KOPT-K1 (cell line): ENCODE measurements around the gene IRX3.
A peak's percentile ranks its signal among the peaks of the same experiment; 100 is the strongest.

Experiments used
- H3K27ac ChIP-seq: fragments of 200-600 bp; sonication (generic); 2 replicates; pipeline ENCODE4 v1.5.1; 2016; ENCODE audit warnings: antibody characterized with exemption, mild to moderate bottlenecking, low read depth, low read length; ENCODE audit not compliant: poor library complexity, severe bottlenecking
- H3K36me3 ChIP-seq: fragments of 200-600 bp; sonication (generic); 2 replicates; pipeline ENCODE4 v1.5.1; 2017; ENCODE audit warnings: antibody characterized with exemption, mild to moderate bottlenecking, low read length, moderate library complexity; ENCODE audit not compliant: insufficient read depth
- H3K9me3 ChIP-seq: fragments of 200-600 bp; sonication (generic); 2 replicates; pipeline ENCODE4 v1.5.1; 2017; ENCODE audit warnings: antibody characterized with exemption, low read length, mild to moderate bottlenecking; ENCODE audit not compliant: insufficient read depth, poor library complexity, severe bottlenecking

The IRX3 gene

DNA sequence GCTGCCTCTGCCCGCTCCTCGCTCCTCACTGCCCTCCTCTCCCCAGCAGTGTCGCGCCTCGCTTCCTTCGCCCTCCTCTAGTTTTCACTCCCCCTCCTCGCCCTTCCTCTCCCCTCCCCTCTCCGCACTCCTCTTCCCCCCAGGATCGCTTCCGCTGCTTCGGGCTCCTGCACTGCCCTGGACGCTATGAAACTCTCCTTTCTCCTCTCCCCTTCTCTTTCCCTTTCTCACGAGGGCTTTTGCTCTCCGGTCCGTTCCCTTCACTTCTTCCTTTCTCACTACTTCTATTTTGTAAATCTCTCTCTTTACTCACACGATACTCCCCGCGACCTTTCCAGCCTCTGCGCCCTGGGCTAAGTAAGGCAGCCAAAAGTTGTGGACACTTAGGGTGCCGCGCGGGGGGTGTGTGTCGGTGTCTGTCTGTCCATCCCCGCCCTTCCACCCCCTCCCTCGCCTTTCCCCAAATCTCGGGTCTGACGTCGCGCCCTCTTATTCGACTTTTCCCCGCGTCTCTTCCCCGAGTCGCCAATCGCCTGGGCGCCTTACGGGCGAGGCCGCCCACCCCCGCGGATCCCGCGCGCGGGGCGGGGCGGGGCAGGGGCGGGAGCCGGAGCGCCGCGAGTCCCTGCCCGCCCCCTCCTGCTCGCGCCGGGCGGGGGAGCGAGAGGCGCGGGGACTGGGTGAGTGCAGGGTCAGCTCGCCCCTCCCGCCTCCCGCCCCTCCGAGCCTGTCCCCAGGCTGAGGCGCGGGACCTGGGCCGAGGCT, at the start of gene IRX3:
Gene IRX3, minus strand, starts transcription at position 422 of the 765 bp plus-strand sequence. CDS start 737 bp downstream, outside the sequence.
- Histone ChIP-seq H3K36me3 (peaks cover 21% of the 10 kb centered on the region), H3K27ac (peak within 1 kb of the TSS; percentile 81), H3K9me3 (peaks cover 9% of the 10 kb centered on the region)

GRCh38 chr16:54335230-54335629, 48.6 kb upstream of the IRX3 start:
- Histone ChIP-seq H3K36me3 (no peaks in the 10 kb centered on the region), H3K27ac (no peak overlapping the region), H3K9me3 (no peaks in the 10 kb centered on the region)

DNA sequence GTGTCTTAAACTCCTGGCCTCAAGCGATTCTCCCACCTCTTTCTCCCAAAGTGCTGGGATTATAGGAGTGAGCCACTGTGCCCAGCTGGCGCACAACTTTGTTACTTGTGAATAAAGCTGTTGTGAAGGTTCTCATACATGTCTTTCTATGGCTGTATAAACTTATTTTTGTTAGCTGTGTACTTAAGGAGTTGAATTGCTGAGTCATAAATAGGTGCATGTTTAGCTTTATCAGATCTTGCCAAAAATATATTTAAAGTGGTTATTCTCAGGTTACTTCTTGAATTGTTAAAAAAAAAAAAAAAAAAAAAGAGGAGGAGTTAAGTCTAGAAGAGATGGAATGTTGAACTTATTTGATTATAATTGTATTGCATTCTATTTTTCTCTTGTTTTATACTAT, 47.6 kb upstream of the IRX3 start:
- no peaks in the 10 kb centered on the region for H3K36me3 ChIP-seq
- H3K9me3 ChIP-seq: no peaks in the 10 kb centered on the region
- no peak overlapping the region for H3K27ac ChIP-seq

GRCh38 chr16:54331241-54332002, 44.8 kb upstream of the IRX3 start:
- Histone ChIP-seq H3K9me3 (no peaks in the 10 kb centered on the region), H3K27ac (no peak overlapping the region), H3K36me3 (no peaks in the 10 kb centered on the region)

- H3K27ac ChIP-seq: no peak overlapping the region
- H3K9me3 ChIP-seq: no peaks in the 10 kb centered on the region
- H3K36me3 ChIP-seq: no peaks in the 10 kb centered on the region
Observed at GRCh38 chr16:54327609-54328008, 41.0 kb upstream of the IRX3 start.

DNA sequence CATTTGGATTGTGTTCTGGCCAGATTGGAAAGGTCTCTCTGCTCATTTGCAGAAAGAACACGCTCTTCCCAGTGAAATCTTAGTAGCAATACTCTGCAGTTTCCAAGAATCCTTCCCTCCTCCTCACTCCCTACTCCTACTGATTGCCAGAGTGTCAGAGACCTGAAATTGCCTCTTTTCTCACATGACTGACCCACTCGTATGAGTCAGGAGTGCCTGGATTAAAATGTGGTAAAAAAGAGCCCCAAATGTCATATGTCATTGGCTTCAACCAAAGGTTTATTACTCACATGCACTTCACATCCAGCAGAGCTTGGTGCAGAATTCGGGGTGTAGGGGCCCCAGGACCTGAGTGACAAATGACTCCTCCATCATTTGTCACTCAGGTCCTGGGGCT, 39.7 kb upstream of the IRX3 start:
- H3K36me3 ChIP-seq: no peaks in the 10 kb centered on the region
- H3K27ac ChIP-seq: no peak overlapping the region
- no peaks in the 10 kb centered on the region for H3K9me3 ChIP-seq

DNA sequence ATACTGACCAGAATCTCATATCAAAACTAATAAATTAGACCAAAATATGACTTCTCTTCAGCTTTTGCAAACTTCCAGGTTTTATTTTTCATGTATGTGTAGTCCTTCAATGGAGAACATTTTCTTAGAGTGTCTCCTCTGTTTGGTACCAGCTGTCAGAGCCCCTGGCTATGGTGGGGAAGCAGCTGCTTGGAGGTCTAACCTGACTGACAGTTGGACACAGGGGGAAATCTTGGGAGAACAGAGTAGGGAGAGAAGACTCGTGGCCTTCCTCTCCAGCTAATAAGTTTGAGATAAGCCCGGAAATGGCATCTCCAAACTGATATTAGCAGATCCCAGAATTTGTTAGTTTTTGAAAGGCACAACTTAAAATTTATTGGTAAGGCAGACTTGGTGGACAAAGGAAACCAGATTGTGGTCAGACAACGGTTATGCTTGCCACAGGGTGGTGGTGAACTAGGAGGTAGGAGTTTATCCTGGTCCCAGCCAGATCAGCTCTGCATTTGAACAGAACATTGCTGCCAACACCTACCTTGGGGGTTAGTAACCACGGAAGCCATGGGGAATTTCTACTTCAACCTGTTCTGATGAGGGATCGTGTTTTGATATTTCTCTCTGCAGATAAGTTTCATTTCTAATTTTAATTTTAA, 39.2 kb upstream of the IRX3 start:
- Histone ChIP-seq H3K27ac (no peak overlapping the region), H3K9me3 (no peaks in the 10 kb centered on the region), H3K36me3 (no peaks in the 10 kb centered on the region)

DNA sequence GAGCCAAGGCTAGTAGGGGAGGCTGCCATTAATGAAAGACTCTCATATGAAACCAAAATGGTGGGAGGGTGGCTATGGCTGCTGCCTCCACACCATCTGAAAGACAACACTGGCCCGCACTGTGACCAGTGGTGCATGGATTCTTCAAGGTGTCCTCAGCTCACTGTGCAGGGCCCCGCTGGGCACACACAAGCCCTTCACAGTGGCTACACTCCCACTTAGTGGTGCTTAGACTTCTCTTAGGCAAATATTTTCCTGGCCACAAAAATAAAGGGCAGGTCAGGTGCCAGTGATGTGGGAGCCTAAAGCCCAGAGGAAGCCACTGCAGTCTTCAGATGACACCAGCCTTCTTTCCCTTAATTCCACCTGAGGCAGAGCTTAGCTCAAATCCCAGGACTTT, 38.1 kb upstream of the IRX3 start:
- Histone ChIP-seq H3K36me3 (no peaks in the 10 kb centered on the region), H3K27ac (no peak overlapping the region), H3K9me3 (no peaks in the 10 kb centered on the region)

- H3K9me3 ChIP-seq: no peaks in the 10 kb centered on the region
- no peaks in the 10 kb centered on the region for H3K36me3 ChIP-seq
- no peak overlapping the region for H3K27ac ChIP-seq
Observed at GRCh38 chr16:54320697-54321340, 34.2 kb upstream of the IRX3 start.

DNA sequence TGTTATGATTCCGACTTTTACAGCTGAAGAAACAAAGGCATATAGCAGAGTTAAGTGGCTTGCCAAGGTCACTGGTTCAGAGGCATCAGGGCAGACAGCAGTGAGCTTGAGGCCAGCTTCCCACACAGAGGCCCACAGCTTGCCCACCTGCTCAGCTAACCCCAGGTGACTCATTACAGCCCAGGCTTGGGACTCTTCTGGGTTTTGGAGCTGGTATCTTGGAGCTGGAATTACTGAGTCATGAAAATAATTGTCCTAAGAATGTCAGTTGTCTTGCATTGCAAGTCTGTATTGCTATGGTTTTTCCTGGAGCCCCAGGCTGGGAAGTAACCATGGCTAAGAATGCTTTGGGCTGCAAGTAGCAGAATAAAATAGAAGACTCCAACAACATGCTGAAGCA, 32.4 kb upstream of the IRX3 start:
- Histone ChIP-seq H3K27ac (no peak overlapping the region), H3K36me3 (no peaks in the 10 kb centered on the region), H3K9me3 (no peaks in the 10 kb centered on the region)

- H3K9me3 ChIP-seq: no peaks in the 10 kb centered on the region
- H3K36me3 ChIP-seq: no peaks in the 10 kb centered on the region
- H3K27ac ChIP-seq: no peak overlapping the region
Observed at GRCh38 chr16:54317101-54317611, 30.6 kb upstream of the IRX3 start.

DNA sequence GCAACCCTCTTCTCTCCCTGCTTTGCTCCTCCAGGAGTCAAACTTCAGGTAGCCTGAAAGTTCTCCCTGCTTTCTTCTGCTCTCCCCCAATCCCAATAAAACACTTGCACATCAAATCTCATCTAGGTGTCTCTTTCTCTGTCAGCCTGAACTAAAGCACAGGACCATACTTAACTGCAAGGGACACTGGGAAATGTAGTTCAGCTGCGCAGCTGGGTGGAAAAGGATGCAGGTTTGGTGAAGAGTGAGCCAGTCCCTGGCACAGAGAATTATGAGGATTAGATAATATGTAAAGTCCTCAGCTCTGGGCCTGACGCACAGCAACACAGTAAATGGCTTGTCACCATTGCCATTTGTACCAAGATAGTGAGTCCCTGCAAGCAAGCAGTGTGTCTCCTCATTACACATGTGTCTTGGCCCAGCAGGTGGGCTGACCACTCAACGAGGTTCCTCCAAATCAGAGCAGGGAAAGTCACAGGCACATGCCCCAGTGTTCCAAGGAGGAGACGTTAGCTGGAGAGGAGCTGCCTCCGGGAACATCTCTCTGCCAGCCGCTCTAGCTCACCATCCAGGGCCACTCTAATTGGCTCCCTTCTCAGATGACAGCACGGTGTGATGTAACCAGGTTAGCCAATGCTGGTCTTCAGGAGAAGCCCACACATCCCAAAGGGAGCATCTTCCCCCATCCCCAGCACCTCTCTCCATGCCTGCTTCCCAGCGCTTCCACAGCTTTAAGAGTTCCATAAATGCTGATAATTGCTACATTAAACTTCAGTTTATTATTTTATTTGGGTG, 29.7 kb upstream of the IRX3 start:
- Histone ChIP-seq H3K27ac (no peak overlapping the region), H3K9me3 (no peaks in the 10 kb centered on the region), H3K36me3 (no peaks in the 10 kb centered on the region)

DNA sequence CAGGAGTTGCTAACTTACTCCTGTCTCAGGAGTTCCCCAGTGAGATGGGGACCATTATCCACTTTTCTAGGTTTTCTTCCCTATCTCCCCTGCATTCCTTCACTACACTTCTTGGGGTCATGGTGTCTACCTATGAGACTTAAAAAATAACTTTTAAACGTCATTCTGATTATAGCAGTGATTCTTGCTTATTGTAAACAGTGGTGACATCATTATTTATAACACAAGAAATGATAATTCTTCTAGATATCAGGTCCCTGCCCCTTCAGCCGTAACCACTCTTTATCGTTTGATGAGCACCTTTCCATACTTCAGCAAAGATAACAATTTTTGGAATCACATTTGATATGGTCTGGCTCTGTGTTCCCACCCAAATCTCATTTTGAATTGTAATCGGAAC, 27.2 kb upstream of the IRX3 start:
- Histone ChIP-seq H3K36me3 (no peaks in the 10 kb centered on the region), H3K9me3 (no peaks in the 10 kb centered on the region), H3K27ac (no peak overlapping the region)

DNA sequence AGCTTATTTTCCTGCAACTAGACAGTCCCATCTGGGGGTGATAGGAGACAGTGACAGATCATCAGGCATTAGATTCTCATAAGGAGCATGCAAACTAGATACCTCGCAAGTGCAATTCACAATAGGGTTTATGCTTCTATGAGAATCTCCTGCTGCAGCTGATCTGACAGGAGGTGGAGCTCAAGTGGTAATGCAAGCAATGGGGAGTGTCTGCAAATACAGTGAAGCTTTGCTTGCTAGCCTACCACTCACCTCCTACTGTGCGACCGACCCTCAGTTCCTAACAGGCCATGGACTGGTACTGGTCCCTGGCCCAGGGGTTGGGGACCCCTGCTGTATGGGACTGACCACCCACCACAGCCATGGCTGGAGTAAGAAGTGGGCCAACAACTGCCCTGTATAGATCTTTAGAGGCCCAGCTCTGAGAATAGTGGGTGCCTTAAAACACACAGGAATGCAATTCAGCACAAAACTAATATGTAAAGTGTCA, 26.0 kb upstream of the IRX3 start:
- no peaks in the 10 kb centered on the region for H3K36me3 ChIP-seq
- H3K9me3 ChIP-seq: no peaks in the 10 kb centered on the region
- no peak overlapping the region for H3K27ac ChIP-seq
